WTC11 (cell line): ENCODE measurements around the gene PLET1. TPM values are rescaled to one million over a fixed set of nuclear protein-coding genes. Genes with fewer than 3 reads are reported as not detected.

ENCODE experiments used
- ATAC-seq: fragments of 200-7000 bp; cut with Tn5 transposase; 2 replicates; pipeline ENCODE4 v1.10.0; 2021; ENCODE audit warnings: mild to moderate bottlenecking, moderate library complexity
- CTCF ChIA-PET: fragments of 300-600 bp; sonication (Branson Sonifier 250); formaldehyde crosslinking; loops from one replicate; lab custom pipeline; 2021; ENCODE audit warnings: antibody characterized with exemption; lab: Charles Lee
- POLR2A ChIA-PET: fragments of 350-600 bp; sonication (Branson Sonifier 250); formaldehyde crosslinking; loops from one replicate; lab custom pipeline; 2021; ENCODE audit warnings: antibody characterized with exemption; lab: Charles Lee
- DNase-seq: peaks from one replicate; pipeline ENCODE4 v3.0.0; 2021; ENCODE audit warnings: low spot score
- H3K27ac Mint-ChIP-seq: 2 replicates; pipeline ENCODE4 v1.8.0; 2021; ENCODE audit warnings: mixed read lengths
- H3K27me3 Mint-ChIP-seq: 2 replicates; pipeline ENCODE4 v1.8.0; 2021; ENCODE audit warnings: low read depth, mild to moderate bottlenecking, moderate library complexity, mixed read lengths
- H3K36me3 Mint-ChIP-seq: 2 replicates; pipeline ENCODE4 v1.8.0; 2021; ENCODE audit warnings: mixed read lengths
- H3K4me1 Mint-ChIP-seq: 2 replicates; pipeline ENCODE4 v1.8.0; 2022; ENCODE audit warnings: mixed read lengths
- H3K4me3 Mint-ChIP-seq: 2 replicates; pipeline ENCODE4 v1.8.0; 2021; ENCODE audit warnings: mild to moderate bottlenecking, moderate library complexity, mixed read lengths
- H3K9me3 Mint-ChIP-seq: 2 replicates; pipeline ENCODE4 v1.8.0; 2021; ENCODE audit warnings: mixed read lengths
- ARID4B ChIP-seq: sonication (generic); formaldehyde crosslinking; IDR thresholded peaks from 2 replicates; pipeline ENCODE4 v1.8.0; 2023; ENCODE audit warnings: missing genetic modification reagents, mild to moderate bottlenecking, borderline replicate concordance
- ATF3 ChIP-seq: sonication (generic); formaldehyde crosslinking; conservative IDR thresholded peaks from 2 replicates; pipeline ENCODE4 v1.8.1; 2022; ENCODE audit warnings: mild to moderate bottlenecking, missing genetic modification reagents
- CBFB ChIP-seq: sonication (generic); formaldehyde crosslinking; IDR thresholded peaks from 2 replicates; pipeline ENCODE4 v1.8.1; 2022; ENCODE audit warnings: mild to moderate bottlenecking, low read depth, missing genetic modification reagents
- CDX4 ChIP-seq: fragments of 250-450 bp; sonication (Bioruptor Pico); IDR thresholded peaks from 2 replicates; pipeline ENCODE4 v1.9.0; 2021; ENCODE audit warnings: moderate library complexity, mild to moderate bottlenecking, inconsistent platforms, borderline replicate concordance
- FOXJ3 ChIP-seq: sonication (generic); formaldehyde crosslinking; IDR thresholded peaks from 2 replicates; pipeline ENCODE4 v1.9.0; 2021; ENCODE audit warnings: missing genetic modification reagents, mild to moderate bottlenecking, borderline replicate concordance
- JAZF1 ChIP-seq: fragments of 250-450 bp; sonication (Bioruptor Pico); IDR thresholded peaks from 2 replicates; pipeline ENCODE4 v1.9.0; 2021; ENCODE audit warnings: moderate library complexity, mild to moderate bottlenecking, inconsistent platforms
- MAX ChIP-seq: sonication (generic); formaldehyde crosslinking; IDR thresholded peaks from 2 replicates; pipeline ENCODE4 v1.8.0; 2022; ENCODE audit warnings: mild to moderate bottlenecking, missing genetic modification reagents
- OVOL2 ChIP-seq: fragments of 250-450 bp; sonication (Bioruptor Pico); IDR thresholded peaks from 2 replicates; pipeline ENCODE4 v1.9.0; 2021; ENCODE audit warnings: mild to moderate bottlenecking, borderline replicate concordance
- SOX15 ChIP-seq: fragments of 250-450 bp; sonication (Bioruptor Pico); IDR thresholded peaks from 2 replicates; pipeline ENCODE4 v1.9.0; 2021; ENCODE audit warnings: mild to moderate bottlenecking
- STAT6 ChIP-seq: sonication (generic); formaldehyde crosslinking; conservative IDR thresholded peaks from 2 replicates; pipeline ENCODE4 v1.8.1; 2023; ENCODE audit warnings: mild to moderate bottlenecking, low read depth, missing genetic modification reagents, moderate library complexity
- TP53 ChIP-seq: sonication (generic); formaldehyde crosslinking; IDR thresholded peaks from 2 replicates; pipeline ENCODE4 v1.8.1; 2023; ENCODE audit warnings: mild to moderate bottlenecking, missing genetic modification reagents
- ZBTB43 ChIP-seq: sonication (generic); formaldehyde crosslinking; IDR thresholded peaks from 2 replicates; pipeline ENCODE4 v1.8.1; 2023; ENCODE audit warnings: mild to moderate bottlenecking, missing genetic modification reagents
- ZNF219 ChIP-seq: sonication (generic); formaldehyde crosslinking; IDR thresholded peaks from 2 replicates; pipeline ENCODE4 v1.8.0; 2023; ENCODE audit warnings: missing genetic modification reagents, mild to moderate bottlenecking, borderline replicate concordance
- ZNF425 ChIP-seq: fragments of 250-450 bp; sonication (Bioruptor Pico); conservative IDR thresholded peaks from 2 replicates; pipeline ENCODE4 v1.9.0; 2021; ENCODE audit warnings: mild to moderate bottlenecking
- ZSCAN18 ChIP-seq: fragments of 250-450 bp; sonication (Bioruptor Pico); IDR thresholded peaks from 2 replicates; pipeline ENCODE4 v2.1.2; 2022; ENCODE audit warnings: mild to moderate bottlenecking, moderate library complexity
- total RNA-seq: library from RNA; stranded (reverse); gene quantifications from 3 replicates; pipeline ENCODE4 v1.2.3, GENCODE V29; 2021

PLET1 gene
- total RNA-seq, 1 experiment from 2014 or later = not detected

GRCh38 chr11:112277941-112278340 is 17.3 kb upstream of the PLET1 start:
- no peak for DNase-seq
- H3K4me3 Mint-ChIP-seq = no peak overlapping the region
- H3K9me3 Mint-ChIP-seq = 0 out of 2 replicates have a peak, but pooled peaks cover 3% of the 10 kb centered on the region
- H3K27ac Mint-ChIP-seq = no peak overlapping the region
- TF ChIP-seq TP53 (CRISPR knock-in tag) = no peak
- TF ChIP-seq ATF3 (CRISPR knock-in tag) = no peak
- TF ChIP-seq MAX (CRISPR knock-in tag) = no peak
- no peak for TF ChIP-seq ZNF425 (CRISPR knock-in tag)
- TF ChIP-seq SOX15 = no peak
- no peak for TF ChIP-seq CDX4 (CRISPR knock-in tag)
- no peak for TF ChIP-seq ZSCAN18 (CRISPR knock-in tag)
- no peak for TF ChIP-seq OVOL2 (CRISPR knock-in tag)
- no peak for TF ChIP-seq FOXJ3 (CRISPR knock-in tag)
- CTCF ChIA-PET = no interaction called here
- H3K36me3 Mint-ChIP-seq = no peaks in the 10 kb centered on the region
- POLR2A ChIA-PET = no interaction called here
- H3K4me1 Mint-ChIP-seq = peaks cover 20% of the 10 kb centered on the region
- no peaks in the 10 kb centered on the region for H3K27me3 Mint-ChIP-seq
- ATAC-seq = no peak

GRCh38 chr11:112277029-112277428 is 16.4 kb upstream of the PLET1 start:
- ATAC-seq = no peak
- Mint-ChIP-seq H3K27me3 (no peaks in the 10 kb centered on the region), H3K9me3 (0 out of 2 replicates have a peak, but pooled peaks cover 3% of the 10 kb centered on the region), H3K27ac (no peak overlapping the region), H3K4me3 (no peak overlapping the region), H3K36me3 (no peaks in the 10 kb centered on the region), H3K4me1 (peaks cover 20% of the 10 kb centered on the region)
- DNase-seq = no peak
- TF ChIP-seq JAZF1 (CRISPR knock-in tag) (no peak), ARID4B (no peak), CBFB (CRISPR knock-in tag) (no peak), STAT6 (no peak), ZNF219 (CRISPR knock-in tag) (no peak), ZBTB43 (CRISPR knock-in tag) (no peak)
- ChIA-PET POLR2A (no interaction called here), CTCF (interaction anchor here (1.2 kb wide), 1 partner anchor 58 kb away, joined by 5 read pairs; no protein-coding TSS in a partner anchor)
